Stimulated activated naive CD8-positive, alpha-beta T cell treated with anti-CD3 and anti-CD28 coated beads, Interleukin-15, Interleukin-2, amounts not matched to agents 100 ng/mL and 50 ng/mL, for 24 hours (primary cell): Measurements from ENCODE around the gene CENPE.

Source experiments
- H3K27ac Mint-ChIP-seq: one replicate; pipeline ENCODE4 v1.8.0; 2021; ENCODE audit warnings: mild to moderate bottlenecking, mixed read lengths
- H3K27me3 Mint-ChIP-seq: one replicate; pipeline ENCODE4 v1.8.0; 2021; ENCODE audit warnings: mixed read lengths
- H3K36me3 Mint-ChIP-seq: one replicate; pipeline ENCODE4 v1.8.0; 2021; ENCODE audit warnings: low read depth, mixed read lengths
- H3K4me1 Mint-ChIP-seq: one replicate; pipeline ENCODE4 v1.8.0; 2021; ENCODE audit warnings: low read depth, mixed read lengths
- H3K4me3 Mint-ChIP-seq: one replicate; pipeline ENCODE4 v1.8.0; 2021; ENCODE audit warnings: mild to moderate bottlenecking, mixed read lengths
- H3K9me3 Mint-ChIP-seq: one replicate; pipeline ENCODE4 v1.8.0; 2021; ENCODE audit warnings: mixed read lengths

Gene CENPE

GRCh38 chr4:103162176-103162575 lies 36.0 kb downstream of the CENPE start:
- Mint-ChIP-seq H3K27ac (no peak overlapping the region), H3K9me3 (no peaks in the 10 kb centered on the region), H3K27me3 (no peaks in the 10 kb centered on the region), H3K4me3 (no peak overlapping the region), H3K4me1 (peaks cover 4% of the 10 kb centered on the region), H3K36me3 (peaks cover 33% of the 10 kb centered on the region)

- Mint-ChIP-seq H3K4me1 (peaks cover 4% of the 10 kb centered on the region), H3K9me3 (peaks cover 8% of the 10 kb centered on the region), H3K36me3 (peaks cover 43% of the 10 kb centered on the region), H3K4me3 (no peak overlapping the region), H3K27ac (no peak overlapping the region), H3K27me3 (no peaks in the 10 kb centered on the region)
Observed at GRCh38 chr4:103158760-103159159, 39.4 kb downstream of the CENPE start.

- peaks cover 8% of the 10 kb centered on the region for H3K9me3 Mint-ChIP-seq
- no peaks in the 10 kb centered on the region for H3K27me3 Mint-ChIP-seq
- no peak overlapping the region for H3K4me3 Mint-ChIP-seq
- peaks cover 4% of the 10 kb centered on the region for H3K4me1 Mint-ChIP-seq
- H3K27ac Mint-ChIP-seq: no peak overlapping the region
- H3K36me3 Mint-ChIP-seq: peaks cover 52% of the 10 kb centered on the region
Observed at GRCh38 chr4:103156106-103156505, 42.0 kb downstream of the CENPE start.

GRCh38 chr4:103152381-103152780 lies 45.8 kb downstream of the CENPE start:
- peaks cover 67% of the 10 kb centered on the region for H3K36me3 Mint-ChIP-seq
- no peak overlapping the region for H3K27ac Mint-ChIP-seq
- peaks cover 8% of the 10 kb centered on the region for H3K9me3 Mint-ChIP-seq
- H3K4me1 Mint-ChIP-seq: no peaks in the 10 kb centered on the region
- H3K4me3 Mint-ChIP-seq: no peak overlapping the region
- H3K27me3 Mint-ChIP-seq: no peaks in the 10 kb centered on the region

- no peak overlapping the region for H3K27ac Mint-ChIP-seq
- H3K4me1 Mint-ChIP-seq: no peaks in the 10 kb centered on the region
- no peak overlapping the region for H3K4me3 Mint-ChIP-seq
- H3K27me3 Mint-ChIP-seq: no peaks in the 10 kb centered on the region
- peaks cover under 1% of the 10 kb centered on the region for H3K9me3 Mint-ChIP-seq
- H3K36me3 Mint-ChIP-seq: peaks cover 66% of the 10 kb centered on the region
Observed at GRCh38 chr4:103150677-103151076, 47.5 kb downstream of the CENPE start.

- Mint-ChIP-seq H3K9me3 (no peaks in the 10 kb centered on the region), H3K4me3 (no peak overlapping the region), H3K36me3 (peaks cover 87% of the 10 kb centered on the region), H3K4me1 (no peaks in the 10 kb centered on the region), H3K27ac (no peak overlapping the region), H3K27me3 (no peaks in the 10 kb centered on the region)
Observed at GRCh38 chr4:103144926-103145325, 53.2 kb downstream of the CENPE start.

GRCh38 chr4:103137446-103137827 lies 60.7 kb downstream of the CENPE start:
- no peak overlapping the region for H3K27ac Mint-ChIP-seq
- no peaks in the 10 kb centered on the region for H3K27me3 Mint-ChIP-seq
- H3K36me3 Mint-ChIP-seq: peaks cover 65% of the 10 kb centered on the region
- no peak overlapping the region for H3K4me3 Mint-ChIP-seq
- peaks cover 6% of the 10 kb centered on the region for H3K4me1 Mint-ChIP-seq
- no peaks in the 10 kb centered on the region for H3K9me3 Mint-ChIP-seq

- Mint-ChIP-seq H3K9me3 (no peaks in the 10 kb centered on the region), H3K27me3 (no peaks in the 10 kb centered on the region), H3K36me3 (peaks cover 64% of the 10 kb centered on the region), H3K4me1 (peaks cover 6% of the 10 kb centered on the region), H3K27ac (no peak overlapping the region), H3K4me3 (no peak overlapping the region)
Observed at GRCh38 chr4:103136671-103137445, 61.3 kb downstream of the CENPE start.

GRCh38 chr4:103129174-103129573 lies 69.0 kb downstream of the CENPE start:
- H3K36me3 Mint-ChIP-seq: peaks cover 62% of the 10 kb centered on the region

GRCh38 chr4:103126126-103126525 lies 72.0 kb downstream of the CENPE start:
- H3K27ac Mint-ChIP-seq: no peak overlapping the region
- H3K36me3 Mint-ChIP-seq: peaks cover 64% of the 10 kb centered on the region

More at GRCh38 chr4:103129174-103129573, 69.0 kb downstream of the CENPE start:
- Mint-ChIP-seq H3K4me1 (no peaks in the 10 kb centered on the region), H3K9me3 (peaks cover 19% of the 10 kb centered on the region), H3K27me3 (no peaks in the 10 kb centered on the region), H3K4me3 (no peak overlapping the region), H3K27ac (no peak overlapping the region)

GRCh38 chr4:103123114-103123513 lies 75.0 kb downstream of the CENPE start:
- peaks cover 13% of the 10 kb centered on the region for H3K9me3 Mint-ChIP-seq
- no peak overlapping the region for H3K27ac Mint-ChIP-seq
- H3K4me1 Mint-ChIP-seq: no peaks in the 10 kb centered on the region
- no peaks in the 10 kb centered on the region for H3K27me3 Mint-ChIP-seq
- peaks cover 58% of the 10 kb centered on the region for H3K36me3 Mint-ChIP-seq
- no peak overlapping the region for H3K4me3 Mint-ChIP-seq

More at GRCh38 chr4:103126126-103126525, 72.0 kb downstream of the CENPE start:
- Mint-ChIP-seq H3K9me3 (peaks cover 19% of the 10 kb centered on the region), H3K4me1 (no peaks in the 10 kb centered on the region), H3K4me3 (no peak overlapping the region), H3K27me3 (no peaks in the 10 kb centered on the region)

- Mint-ChIP-seq H3K36me3 (peaks cover 30% of the 10 kb centered on the region), H3K9me3 (no peaks in the 10 kb centered on the region), H3K4me3 (no peak overlapping the region), H3K4me1 (no peaks in the 10 kb centered on the region), H3K27ac (no peak overlapping the region), H3K27me3 (no peaks in the 10 kb centered on the region)
Observed at GRCh38 chr4:103118166-103118565, 80.0 kb downstream of the CENPE start.

GRCh38 chr4:103111598-103111997 lies 86.5 kb downstream of the CENPE start:
- H3K27me3 Mint-ChIP-seq: no peaks in the 10 kb centered on the region
- H3K27ac Mint-ChIP-seq: no peak overlapping the region
- H3K4me3 Mint-ChIP-seq: no peak overlapping the region
- peaks cover 26% of the 10 kb centered on the region for H3K36me3 Mint-ChIP-seq
- H3K4me1 Mint-ChIP-seq: no peaks in the 10 kb centered on the region
- no peaks in the 10 kb centered on the region for H3K9me3 Mint-ChIP-seq

GRCh38 chr4:103108542-103108941 lies 89.6 kb downstream of the CENPE start:
- no peak overlapping the region for H3K27ac Mint-ChIP-seq
- no peaks in the 10 kb centered on the region for H3K27me3 Mint-ChIP-seq
- peaks cover 30% of the 10 kb centered on the region for H3K36me3 Mint-ChIP-seq
- no peaks in the 10 kb centered on the region for H3K9me3 Mint-ChIP-seq
- H3K4me3 Mint-ChIP-seq: no peak overlapping the region
- no peaks in the 10 kb centered on the region for H3K4me1 Mint-ChIP-seq

GRCh38 chr4:103105558-103106356 lies 92.4 kb downstream of the CENPE start:
- H3K36me3 Mint-ChIP-seq: peaks cover 30% of the 10 kb centered on the region
- no peak overlapping the region for H3K27ac Mint-ChIP-seq
- no peaks in the 10 kb centered on the region for H3K27me3 Mint-ChIP-seq
- no peaks in the 10 kb centered on the region for H3K9me3 Mint-ChIP-seq
- no peaks in the 10 kb centered on the region for H3K4me1 Mint-ChIP-seq
- no peak overlapping the region for H3K4me3 Mint-ChIP-seq
